Adrenal gland (tissue), 5 donors: ENCODE measurements around the gene CDH24.

Experiments used
- CTCF ChIP-seq, 6 experiments: fragments of 450-650 bp in 4 of 6; fragments of 200-600 bp in 2 of 6; sonication (generic) in 1 of 6; IDR thresholded peaks; 1 replicate in 5 of 6; 2 replicates in 1 of 6; pipeline versions ENCODE4 v1.5.1 to v1.8.0; 2016 to 2021; ENCODE audit warnings: antibody characterized with exemption in 6 of 6, mild to moderate bottlenecking in 2 of 6, moderate library complexity in 1 of 6
- POLR2A ChIP-seq, 2 donors: fragments of 450-650 bp; IDR thresholded peaks; one replicate each; pipeline ENCODE4 v1.6.1; 2017; ENCODE audit warnings: antibody characterized with exemption in 2 of 2, mild to moderate bottlenecking in 2 of 2, moderate library complexity in 1 of 2
- donor health status: DM: no; HTN: no; CAD: no.

GRCh38 chr14:23009483-23009938 lies 47.8 kb downstream of the CDH24 start:
- TF ChIP-seq POLR2A (IDR thresholded peaks at IDR 0.05) (no peak), CTCF (IDR thresholded peaks at IDR 0.05) (no peak)
